Ovary (tissue), 3 donors: Measurements from ENCODE around the gene CIDEC.

ENCODE experiments used
- CTCF ChIP-seq, 3 donors: fragments of 450-650 bp in 2 of 3; fragments of 200-600 bp in 1 of 3; IDR thresholded peaks; one replicate each; pipeline versions ENCODE4 v1.5.1 to v1.8.0; 2016 to 2022; ENCODE audit warnings: antibody characterized with exemption in 3 of 3, mild to moderate bottlenecking in 1 of 3
- POLR2A ChIP-seq: fragments of 450-650 bp; IDR thresholded peaks from one replicate; pipeline ENCODE4 v1.6.1; 2017; ENCODE audit warnings: antibody characterized with exemption, mild to moderate bottlenecking, moderate library complexity
- donor health status: DM: no; HTN: no; CAD: no.

- TF ChIP-seq CTCF (IDR thresholded peaks at IDR 0.05) (no peak), POLR2A (no peak)
Measured at GRCh38 chr3:9837701-9838582, 42.1 kb downstream of the CIDEC start.
